Neuronal stem cell (in vitro differentiated cells): Measurements from ENCODE around the gene NCAPG.

Source experiments
- DNase-seq: peaks from one replicate; pipeline ENCODE4 v3.0.0-alpha.2; 2013; ENCODE audit warnings: low spot score
- H2AFZ ChIP-seq: one replicate; pipeline ENCODE4 v1.6.1; 2013; ENCODE audit warnings: mild to moderate bottlenecking, low read length, inconsistent platforms
- H2AK5ac ChIP-seq: 2 replicates; pipeline ENCODE4 v1.6.1; 2013; ENCODE audit warnings: low read depth, mild to moderate bottlenecking, inconsistent platforms, low read length, moderate library complexity, mixed read lengths
- H2BK120ac ChIP-seq: 2 replicates; pipeline ENCODE4 v1.6.1; 2013; ENCODE audit warnings: low read depth, mild to moderate bottlenecking, inconsistent platforms, low read length, moderate library complexity, mixed read lengths
- H2BK12ac ChIP-seq: one replicate; pipeline ENCODE4 v1.6.1; 2013; ENCODE audit warnings: low read length, inconsistent platforms
- H2BK15ac ChIP-seq: 2 replicates; pipeline ENCODE4 v1.6.1; 2013; ENCODE audit warnings: mild to moderate bottlenecking, low read length, inconsistent platforms, mixed read lengths
- H2BK5ac ChIP-seq: one replicate; pipeline ENCODE4 v1.6.1; 2013; ENCODE audit warnings: inconsistent platforms, mild to moderate bottlenecking, low read length, moderate library complexity
- H3K14ac ChIP-seq: one replicate; pipeline ENCODE4 v1.6.1; 2013; ENCODE audit warnings: low read length, inconsistent platforms
- H3K18ac ChIP-seq: 2 replicates; pipeline ENCODE4 v1.6.1; 2013; ENCODE audit warnings: low read length, inconsistent platforms
- H3K23ac ChIP-seq: 2 replicates; pipeline ENCODE4 v1.6.1; 2013; ENCODE audit warnings: low read depth, mild to moderate bottlenecking, mixed read lengths, low read length, inconsistent platforms; ENCODE audit not compliant: poor library complexity
- H3K27ac ChIP-seq: replicated peaks from 3 replicates; pipeline ENCODE4 v1.5.1; 2013; ENCODE audit warnings: low read length, inconsistent platforms
- H3K27me3 ChIP-seq, 3 experiments: 2 replicates each; pipeline ENCODE4 v1.6.1; 2013; ENCODE audit warnings: low read length in 3 of 3, mild to moderate bottlenecking in 2 of 3, inconsistent platforms in 1 of 3, low read depth in 1 of 3, mixed read lengths in 1 of 3, moderate library complexity in 1 of 3; ENCODE audit not compliant: control insufficient read depth in 3 of 3, insufficient read depth in 3 of 3
- H3K36me3 ChIP-seq, 2 donors: replicated peaks in 1 of 2; 2 replicates each; pipeline ENCODE4 v1.6.1; 2013; ENCODE audit warnings: low read length in 2 of 2; ENCODE audit not compliant: control insufficient read depth in 2 of 2, insufficient read depth in 2 of 2
- H3K4ac ChIP-seq: 2 replicates; pipeline ENCODE4 v1.6.1; 2013; ENCODE audit warnings: inconsistent platforms, mild to moderate bottlenecking, low read length, moderate library complexity
- H3K4me1 ChIP-seq, 2 donors: 1 replicate in 1 of 2; 2 replicates in 1 of 2; pipeline ENCODE4 v1.6.1; 2013; ENCODE audit warnings: low read length in 2 of 2, low read depth in 1 of 2; ENCODE audit not compliant: control insufficient read depth in 2 of 2, insufficient read depth in 1 of 2
- H3K4me2 ChIP-seq: one replicate; pipeline ENCODE4 v1.6.1; 2013; ENCODE audit warnings: mild to moderate bottlenecking, low read length, inconsistent platforms; ENCODE audit not compliant: insufficient read depth, poor library complexity, severe bottlenecking
- H3K4me3 ChIP-seq, 2 donors: 2 replicates each; pipeline ENCODE4 v1.5.1; 2013; ENCODE audit warnings: low read length in 2 of 2, mild to moderate bottlenecking in 2 of 2, inconsistent platforms in 1 of 2, moderate library complexity in 1 of 2
- H3K79me1 ChIP-seq: one replicate; pipeline ENCODE4 v1.6.1; 2013; ENCODE audit warnings: low read depth, mild to moderate bottlenecking, inconsistent platforms, low read length, moderate library complexity
- H3K9ac ChIP-seq: one replicate; pipeline ENCODE4 v1.6.1; 2013; ENCODE audit warnings: mild to moderate bottlenecking, low read depth, low read length, inconsistent platforms; ENCODE audit not compliant: poor library complexity
- H3K9me3 ChIP-seq, 2 donors: replicated peaks in 1 of 2; 2 replicates each; pipeline versions ENCODE3 to v1.6.1; 2013; ENCODE audit warnings: low read length in 2 of 2, mild to moderate bottlenecking in 2 of 2, inconsistent platforms in 1 of 2, low read depth in 1 of 2, mixed read lengths in 1 of 2, moderate library complexity in 1 of 2; ENCODE audit not compliant: control insufficient read depth in 2 of 2, insufficient read depth in 1 of 2
- H4K8ac ChIP-seq: one replicate; pipeline ENCODE4 v1.6.1; 2013; ENCODE audit warnings: low read depth, mild to moderate bottlenecking, inconsistent platforms, low read length, moderate library complexity
- H4K91ac ChIP-seq: one replicate; pipeline ENCODE4 v1.6.1; 2013; ENCODE audit warnings: low read length, low read depth, mild to moderate bottlenecking, inconsistent platforms; ENCODE audit not compliant: poor library complexity
- WGBS, 2 donors: extraction: QIAGEN DNeasy Blood & Tissue Kit; methylation state at CpG; one replicate each; pipeline ENCODE4 v1.1.7; 2013; ENCODE audit warnings: missing lambda C conversion rate in 2 of 2, mixed read lengths in 1 of 2; ENCODE audit not compliant: insufficient read length in 2 of 2, insufficient replicate concordance in 1 of 2; ENCODE audit errors: extremely low coverage in 2 of 2; 5-methylcytosine and 5-hydroxymethylcytosine counted together

Gene NCAPG

DNA sequence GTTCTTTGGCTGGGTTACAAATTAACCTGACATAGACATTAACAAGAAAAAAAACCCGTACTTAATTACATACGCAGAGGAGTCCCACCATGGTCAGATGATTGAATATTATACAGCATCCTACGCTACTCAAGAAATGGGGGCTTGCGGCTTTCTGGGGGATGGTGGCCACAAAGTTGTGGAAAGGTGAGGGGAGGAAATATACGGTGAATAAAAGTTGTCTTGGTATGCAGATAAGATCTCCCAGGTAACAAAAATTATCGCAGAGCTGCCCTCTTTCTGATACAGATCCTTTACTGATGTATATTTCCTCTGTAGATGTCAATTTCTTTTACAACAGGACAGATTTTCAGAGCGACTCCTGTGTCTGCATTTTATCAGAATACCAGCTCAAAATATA is 1.1 kb upstream of the NCAPG start:
- WGBS, 2 donors: no CpG with 5 or more reads among the region's 7 CpGs
- no peak for DNase-seq
- peaks cover 0 to 73% of the 10 kb centered on the region in 2 donors for H3K36me3 ChIP-seq

DNA sequence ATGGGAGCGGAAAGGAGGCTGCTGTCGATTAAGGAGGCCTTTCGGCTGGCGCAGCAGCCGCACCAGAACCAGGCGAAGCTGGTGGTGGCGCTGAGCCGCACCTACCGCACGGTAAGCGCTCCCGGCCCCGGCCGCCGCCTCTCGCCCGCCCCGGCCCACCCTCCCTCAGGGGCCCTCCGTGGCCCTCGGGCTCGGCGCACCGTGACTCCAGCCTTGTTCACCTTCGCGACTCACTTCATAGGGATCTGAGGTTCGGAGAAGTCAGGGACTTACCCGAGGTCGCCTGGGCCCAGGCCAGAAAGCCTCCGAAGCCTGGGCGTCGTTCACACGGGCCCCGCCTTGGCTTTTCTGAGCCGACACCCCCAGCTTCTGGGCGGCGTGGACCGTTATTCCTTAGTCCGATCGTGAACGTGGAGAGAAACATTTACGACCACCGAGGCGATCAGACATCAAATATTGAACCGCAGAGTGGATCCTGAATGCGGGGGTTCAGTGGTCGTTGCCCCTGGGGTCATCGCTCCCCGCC is 362 bp downstream of the NCAPG start:
- DNase-seq: no peak
- H2BK5ac ChIP-seq: no peak overlapping the region
- H2AK5ac ChIP-seq: peak overlapping the region; percentile 74
- peak overlapping the region; percentile 91 for H3K9ac ChIP-seq
- H4K8ac ChIP-seq: no peak overlapping the region
- peaks cover 0 to 16% of the 10 kb centered on the region in 2 donors for H3K4me1 ChIP-seq
- H3K4me3 ChIP-seq: peak overlapping the region; percentile 91 to 99
- H3K36me3 ChIP-seq: peaks cover 2 to 73% of the 10 kb centered on the region in 2 donors
- H3K18ac ChIP-seq: peak overlapping the region; percentile 94
- no peaks in the 10 kb centered on the region for H3K79me1 ChIP-seq
- peak overlapping the region; percentile 81 for H3K23ac ChIP-seq
- H3K4me2 ChIP-seq: peak overlapping the region; percentile 42
- H3K9me3 ChIP-seq: no peaks in the 10 kb centered on the region
- H3K27ac ChIP-seq: peak overlapping the region; percentile 78
- no peak overlapping the region for H2BK15ac ChIP-seq
- peak overlapping the region; percentile 88 for H2AFZ ChIP-seq
- peak overlapping the region; percentile 17 for H3K14ac ChIP-seq
- no peak overlapping the region for H4K91ac ChIP-seq
- H2BK12ac ChIP-seq: no peak overlapping the region
- no peaks in the 10 kb centered on the region for H3K27me3 ChIP-seq
- no CpG with 5 or more reads among the region's 48 CpGs for WGBS, 2 donors
- H2BK120ac ChIP-seq: no peak overlapping the region
- peak overlapping the region; percentile 61 for H3K4ac ChIP-seq

More for the DNA sequence above, 1.1 kb upstream of the NCAPG start:
- H3K4ac ChIP-seq: no peak overlapping the region
- no peak overlapping the region for H2BK120ac ChIP-seq
- no peak overlapping the region for H4K91ac ChIP-seq
- no peak overlapping the region for H3K14ac ChIP-seq
- H3K4me1 ChIP-seq: peaks cover 0 to 16% of the 10 kb centered on the region in 2 donors
- no peaks in the 10 kb centered on the region for H3K79me1 ChIP-seq
- H3K27me3 ChIP-seq: no peaks in the 10 kb centered on the region
- no peak overlapping the region for H3K9ac ChIP-seq
- no peak overlapping the region for H2AFZ ChIP-seq
- no peak overlapping the region for H2BK12ac ChIP-seq
- no peak overlapping the region for H4K8ac ChIP-seq
- no peak overlapping the region for H2BK5ac ChIP-seq
- H3K27ac ChIP-seq: no peak overlapping the region
- H3K4me2 ChIP-seq: peak overlapping the region; percentile 89
- H3K18ac ChIP-seq: no peak overlapping the region
- H3K23ac ChIP-seq: no peak overlapping the region
- peak overlapping the region; percentile 88 to 91 for H3K4me3 ChIP-seq
- no peak overlapping the region for H2BK15ac ChIP-seq
- H2AK5ac ChIP-seq: no peak overlapping the region
- no peaks in the 10 kb centered on the region for H3K9me3 ChIP-seq

DNA sequence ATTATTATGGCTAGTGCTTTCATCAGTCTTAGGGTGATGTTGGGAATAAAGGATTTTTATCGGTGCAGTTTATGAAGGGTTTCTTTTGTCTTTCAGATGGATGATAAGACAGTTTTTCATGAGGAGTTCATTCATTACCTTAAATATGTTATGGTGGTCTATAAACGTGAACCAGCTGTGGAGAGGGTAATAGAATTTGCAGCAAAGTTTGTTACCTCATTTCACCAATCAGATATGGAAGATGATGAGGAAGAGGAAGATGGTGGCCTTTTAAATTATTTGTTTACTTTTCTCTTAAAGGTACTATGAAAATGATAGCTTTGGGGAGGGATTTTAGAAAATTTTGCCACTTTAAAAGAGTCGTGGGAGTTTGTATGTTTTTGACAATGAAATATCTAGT is 1.3 kb downstream of the NCAPG start:
- no peak overlapping the region for H3K9ac ChIP-seq
- no peak overlapping the region for H4K91ac ChIP-seq
- H3K4me2 ChIP-seq: peak overlapping the region; percentile 18
- H2BK12ac ChIP-seq: no peak overlapping the region
- no peak overlapping the region for H3K18ac ChIP-seq
- peak overlapping the region; percentile 69 to 91 for H3K4me3 ChIP-seq
- DNase-seq: no peak
- no peak overlapping the region for H3K27ac ChIP-seq
- H3K36me3 ChIP-seq: peaks cover 6 to 73% of the 10 kb centered on the region in 2 donors
- no peak overlapping the region for H3K23ac ChIP-seq
- no peak overlapping the region for H4K8ac ChIP-seq
- H2BK120ac ChIP-seq: no peak overlapping the region
- peaks cover 0 to 16% of the 10 kb centered on the region in 2 donors for H3K4me1 ChIP-seq
- no peak overlapping the region for H2BK5ac ChIP-seq
- no CpG with 5 or more reads among the region's 3 CpGs for WGBS, 2 donors
- no peaks in the 10 kb centered on the region for H3K79me1 ChIP-seq
- H3K9me3 ChIP-seq: no peaks in the 10 kb centered on the region
- no peak overlapping the region for H2BK15ac ChIP-seq
- H2AK5ac ChIP-seq: no peak overlapping the region
- H3K14ac ChIP-seq: no peak overlapping the region
- no peaks in the 10 kb centered on the region for H3K27me3 ChIP-seq
- no peak overlapping the region for H3K4ac ChIP-seq
- no peak overlapping the region for H2AFZ ChIP-seq

DNA sequence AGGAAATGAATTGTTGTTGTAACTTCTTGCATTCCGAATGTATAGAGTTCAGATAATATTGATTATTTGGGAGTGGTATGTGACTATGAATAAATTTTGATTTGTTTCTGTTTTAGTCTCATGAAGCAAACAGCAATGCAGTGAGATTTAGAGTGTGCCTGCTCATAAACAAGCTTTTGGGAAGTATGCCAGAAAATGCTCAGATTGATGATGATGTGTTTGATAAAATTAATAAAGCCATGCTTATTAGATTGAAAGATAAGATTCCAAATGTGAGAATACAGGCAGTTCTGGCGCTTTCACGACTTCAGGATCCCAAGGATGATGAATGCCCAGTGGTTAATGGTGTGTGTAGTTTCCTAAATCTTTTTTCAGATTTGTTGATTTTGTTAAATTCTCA is 2.0 kb downstream of the NCAPG start:
- H2BK5ac ChIP-seq: no peak overlapping the region
- no peak overlapping the region for H3K27ac ChIP-seq
- H3K18ac ChIP-seq: no peak overlapping the region
- peak overlapping the region in 1 of 2 donors; percentile 91 for H3K4me3 ChIP-seq
- peaks cover 6 to 73% of the 10 kb centered on the region in 2 donors for H3K36me3 ChIP-seq
- no CpG with 5 or more reads among the region's 3 CpGs for WGBS, 2 donors
- H2BK120ac ChIP-seq: no peak overlapping the region
- peaks cover 0 to 9% of the 10 kb centered on the region in 2 donors for H3K4me1 ChIP-seq
- no peaks in the 10 kb centered on the region for H3K9me3 ChIP-seq
- H4K8ac ChIP-seq: no peak overlapping the region
- no peak overlapping the region for H4K91ac ChIP-seq
- H3K14ac ChIP-seq: no peak overlapping the region
- no peak for DNase-seq
- no peak overlapping the region for H3K9ac ChIP-seq
- H3K4ac ChIP-seq: no peak overlapping the region
- no peaks in the 10 kb centered on the region for H3K79me1 ChIP-seq
- no peak overlapping the region for H2AK5ac ChIP-seq
- no peak overlapping the region for H3K23ac ChIP-seq
- H3K27me3 ChIP-seq: no peaks in the 10 kb centered on the region
- H3K4me2 ChIP-seq: no peak overlapping the region
- H2BK12ac ChIP-seq: no peak overlapping the region
- H2BK15ac ChIP-seq: no peak overlapping the region
- H2AFZ ChIP-seq: no peak overlapping the region
